ENCODE results near the gene RAB2B. TPM values are rescaled to one million over a fixed set of nuclear protein-coding genes. Genes with fewer than 3 reads are reported as not detected.

The RAB2B gene
- total RNA-seq, 1 donor from 2014 or later = 19.2 TPM

GRCh38 chr14:21428930-21429329, 47.8 kb downstream of the RAB2B start:
- peaks cover 65 to 71% of the 10 kb centered on the region in 2 donors for H3K36me3 ChIP-seq
- H3K27me3 ChIP-seq = no peaks in the 10 kb centered on the region
- H3K4me3 ChIP-seq = no peak overlapping the region
- no peaks in the 10 kb centered on the region for H3K4me1 ChIP-seq
- H3K9me3 ChIP-seq = no peaks in the 10 kb centered on the region
- TF ChIP-seq CTCF (IDR thresholded peaks at IDR 0.05) = no peak
- no peak overlapping the region for H3K27ac ChIP-seq
- intact Hi-C loops (cut with DNase I) = no loop called here
- no peak for DNase-seq (ENCODE audit: low spot score in 2 of 2)

GRCh38 chr14:21426692-21427091, 50.1 kb downstream of the RAB2B start:
- intact Hi-C loops (cut with DNase I) = no loop called here
- Histone ChIP-seq H3K27me3 (no peaks in the 10 kb centered on the region), H3K27ac (no peak overlapping the region), H3K4me1 (no peaks in the 10 kb centered on the region), H3K9me3 (no peaks in the 10 kb centered on the region), H3K4me3 (no peak overlapping the region), H3K36me3 (peaks cover 83 to 91% of the 10 kb centered on the region in 2 donors)
- no peak for DNase-seq (ENCODE audit: low spot score in 2 of 2)
- no peak for TF ChIP-seq CTCF (IDR thresholded peaks at IDR 0.05)

GRCh38 chr14:21419528-21419927, 57.2 kb downstream of the RAB2B start:
- Histone ChIP-seq H3K9me3 (no peaks in the 10 kb centered on the region), H3K27ac (no peak overlapping the region), H3K36me3 (peaks cover 67 to 77% of the 10 kb centered on the region in 2 donors), H3K27me3 (no peaks in the 10 kb centered on the region), H3K4me3 (no peak overlapping the region), H3K4me1 (no peaks in the 10 kb centered on the region)
- no peak for TF ChIP-seq CTCF (IDR thresholded peaks at IDR 0.05)
- intact Hi-C loops (cut with DNase I) = no loop called here
- no peak for DNase-seq (ENCODE audit: low spot score in 2 of 2)

- no peaks in the 10 kb centered on the region for H3K27me3 ChIP-seq
- H3K27ac ChIP-seq = no peak overlapping the region
- H3K9me3 ChIP-seq = no peaks in the 10 kb centered on the region
- intact Hi-C loops (cut with DNase I) = no loop called here
- TF ChIP-seq CTCF (IDR thresholded peaks at IDR 0.05) = no peak
- peaks cover 69 to 83% of the 10 kb centered on the region in 2 donors for H3K36me3 ChIP-seq
- no peak for DNase-seq (ENCODE audit: low spot score in 2 of 2)
- no peaks in the 10 kb centered on the region for H3K4me1 ChIP-seq
- no peak overlapping the region for H3K4me3 ChIP-seq
These were observed 61.4 kb downstream of the RAB2B start for GRCh38 chr14:21415329-21415728.

GRCh38 chr14:21414137-21414631, 62.6 kb downstream of the RAB2B start:
- H3K27me3 ChIP-seq = no peaks in the 10 kb centered on the region
- H3K4me1 ChIP-seq = no peaks in the 10 kb centered on the region
- DNase-seq (ENCODE audit: low spot score in 2 of 2) = no peak
- no peak for TF ChIP-seq CTCF (IDR thresholded peaks at IDR 0.05)
- no peaks in the 10 kb centered on the region for H3K9me3 ChIP-seq
- peaks cover 69 to 83% of the 10 kb centered on the region in 2 donors for H3K36me3 ChIP-seq
- H3K4me3 ChIP-seq = no peak overlapping the region
- intact Hi-C loops (cut with DNase I) = no loop called here
- no peak overlapping the region for H3K27ac ChIP-seq

Other genes with a start within 250 kb of the RAB2B start
- 303 TPM for gene HNRNPC, start 207.5 kb downstream of the RAB2B start, total RNA-seq
- gene RPGRIP1, start 196.9 kb downstream of the RAB2B start, total RNA-seq = not detected
- gene SUPT16H, start 92.9 kb downstream of the RAB2B start, total RNA-seq = 13.5 TPM
- 96.0 TPM for gene CHD8, start 20.8 kb downstream of the RAB2B start, total RNA-seq
- gene TOX4, start 236 bp upstream of the RAB2B start, total RNA-seq = 76.7 TPM
- gene METTL3, start 34.4 kb upstream of the RAB2B start, total RNA-seq = 45.0 TPM
- 18.0 TPM for gene SALL2, start 49.4 kb upstream of the RAB2B start, total RNA-seq
- not detected for gene OR10G3, start 103.1 kb upstream of the RAB2B start, total RNA-seq
- gene OR10G2, start 158.0 kb upstream of the RAB2B start, total RNA-seq = not detected
- gene OR4E2, start 176.9 kb upstream of the RAB2B start, total RNA-seq = not detected
- gene OR4E1, start 196.9 kb upstream of the RAB2B start, total RNA-seq = not detected